WERI-Rb-1 (cell line): ENCODE results near the gene AHRR.

Experiments
- DNase-seq: peaks from one replicate; pipeline ENCODE4 v3.0.0-alpha.2; 2020
- H3K27ac ChIP-seq: fragments of 250-450 bp; sonication (Bioruptor Pico); 2 replicates; pipeline ENCODE4 v1.5.1; 2020; ENCODE audit warnings: mild to moderate bottlenecking, moderate library complexity
- H3K27me3 ChIP-seq: fragments of 250-450 bp; sonication (Bioruptor Pico); 2 replicates; pipeline ENCODE4 v1.5.1; 2021; ENCODE audit warnings: mild to moderate bottlenecking, low read depth, moderate library complexity; ENCODE audit not compliant: insufficient read depth, severe bottlenecking
- H3K36me3 ChIP-seq: fragments of 250-450 bp; sonication (Bioruptor Pico); 2 replicates; pipeline ENCODE4 v1.5.1; 2020; ENCODE audit warnings: mild to moderate bottlenecking, moderate library complexity
- H3K4me3 ChIP-seq: 2 replicates; pipeline ENCODE4 v1.5.1; 2011; ENCODE audit warnings: low read depth, mild to moderate bottlenecking, control low read depth, low read length
- H3K9me3 ChIP-seq: fragments of 250-450 bp; sonication (Bioruptor Pico); 2 replicates; pipeline ENCODE4 v1.5.1; 2021; ENCODE audit warnings: mild to moderate bottlenecking, moderate library complexity; ENCODE audit not compliant: severe bottlenecking
- CTCF ChIP-seq: IDR thresholded peaks from 2 replicates; pipeline ENCODE4 v1.5.1; 2011; ENCODE audit warnings: low read depth, mild to moderate bottlenecking, control low read depth, inconsistent platforms, low read length

The AHRR gene

GRCh38 chr5:351921-352245, 30.4 kb downstream of the AHRR start:
- no peak for DNase-seq
- TF ChIP-seq CTCF: no peak
- no peaks in the 10 kb centered on the region for H3K9me3 ChIP-seq
- H3K36me3 ChIP-seq: no peaks in the 10 kb centered on the region
- no peak overlapping the region for H3K27ac ChIP-seq
- no peak overlapping the region for H3K4me3 ChIP-seq
- peaks cover 5% of the 10 kb centered on the region for H3K27me3 ChIP-seq

GRCh38 chr5:352639-353611, 31.4 kb downstream of the AHRR start:
- TF ChIP-seq CTCF: no peak

GRCh38 chr5:353612-354580, 32.4 kb downstream of the AHRR start:
- Histone ChIP-seq H3K36me3 (no peaks in the 10 kb centered on the region), H3K27ac (no peak overlapping the region), H3K9me3 (no peaks in the 10 kb centered on the region), H3K4me3 (no peak overlapping the region), H3K27me3 (peaks cover 5% of the 10 kb centered on the region)
- no peak for TF ChIP-seq CTCF
- no peak for DNase-seq

More at GRCh38 chr5:352639-353611, 31.4 kb downstream of the AHRR start:
- Histone ChIP-seq H3K36me3 (no peaks in the 10 kb centered on the region), H3K9me3 (no peaks in the 10 kb centered on the region), H3K27me3 (peaks cover 5% of the 10 kb centered on the region), H3K27ac (no peak overlapping the region), H3K4me3 (no peak overlapping the region)
- DNase-seq: no peak

- no peak for TF ChIP-seq CTCF
- no peak overlapping the region for H3K27ac ChIP-seq
- no peak for DNase-seq
- H3K9me3 ChIP-seq: no peaks in the 10 kb centered on the region
- peaks cover 2% of the 10 kb centered on the region for H3K27me3 ChIP-seq
- no peaks in the 10 kb centered on the region for H3K36me3 ChIP-seq
- H3K4me3 ChIP-seq: no peak overlapping the region
Observed at GRCh38 chr5:354581-355378, 33.3 kb downstream of the AHRR start.

GRCh38 chr5:355379-355935, 33.9 kb downstream of the AHRR start:
- no peaks in the 10 kb centered on the region for H3K36me3 ChIP-seq
- no peaks in the 10 kb centered on the region for H3K9me3 ChIP-seq
- no peaks in the 10 kb centered on the region for H3K27me3 ChIP-seq
- TF ChIP-seq CTCF: no peak
- no peak overlapping the region for H3K27ac ChIP-seq
- no peak overlapping the region for H3K4me3 ChIP-seq
- no peak for DNase-seq
